RWPE1 (cell line): ENCODE measurements around the gene C9orf72.

Experiments used
- CTCF ChIA-PET: fragments of 350-600 bp; sonication (Branson Sonifier 250); formaldehyde crosslinking; extraction: SDS; loops from one replicate; lab custom pipeline; 2021; lab: Yijun Ruan, JAX
- POLR2A ChIA-PET: fragments of 400-600 bp; formaldehyde crosslinking; extraction: SDS; loops from one replicate; lab custom pipeline; 2020; ENCODE audit warnings: antibody characterized with exemption; ENCODE audit not compliant: low non-redundant PET; lab: Yijun Ruan, JAX
- DNase-seq: peaks from one replicate; pipeline ENCODE4 v3.0.0; 2012; ENCODE audit warnings: low spot score
- H3K27ac ChIP-seq: fragments of 450-650 bp; 2 replicates; pipeline ENCODE4 v1.5.1; 2017
- CTCF ChIP-seq: fragments of 450-650 bp; conservative IDR thresholded peaks from 2 replicates; pipeline ENCODE4 v1.5.1; 2017; ENCODE audit warnings: low read depth, mild to moderate bottlenecking

Gene C9orf72

GRCh38 chr9:27549196-27549755 is 24.0 kb downstream of the C9orf72 start:
- ChIA-PET CTCF (interaction anchor here (0.5 to 5.0 kb wide), 3 partner anchors 12 to 216 kb away, joined by 3 to 32 read pairs (median 4); no protein-coding TSS in a partner anchor), POLR2A (no interaction called here)
- H3K27ac ChIP-seq = no peak overlapping the region
- TF ChIP-seq CTCF = no peak
- no peak for DNase-seq

GRCh38 chr9:27548055-27548741 is 25.1 kb downstream of the C9orf72 start:
- no peak overlapping the region for H3K27ac ChIP-seq
- POLR2A ChIA-PET = no interaction called here
- peak; percentile 70 for TF ChIP-seq CTCF
- CTCF ChIA-PET = interaction anchor here (0.6 to 5.0 kb wide), 2 partner anchors 215 to 528 kb away, joined by 3 to 32 read pairs; no protein-coding TSS in a partner anchor
- DNase-seq = peak; percentile 45

- CTCF ChIA-PET = interaction anchor here (0.6 to 5.0 kb wide), 2 partner anchors 13 to 212 kb away, joined by 3 to 32 read pairs; no protein-coding TSS in a partner anchor
- POLR2A ChIA-PET = no interaction called here
- no peak overlapping the region for H3K27ac ChIP-seq
- no peak for DNase-seq
- no peak for TF ChIP-seq CTCF
Measured at GRCh38 chr9:27545471-27545870, 27.8 kb downstream of the C9orf72 start.

- TF ChIP-seq CTCF = no peak
Measured at GRCh38 chr9:27542508-27542907, 30.8 kb downstream of the C9orf72 start.

GRCh38 chr9:27541740-27542139 is 31.5 kb downstream of the C9orf72 start:
- DNase-seq = no peak
- ChIA-PET CTCF (interaction anchor here (0.6 kb wide), 1 partner anchor 52 kb away, joined by 3 read pairs; no protein-coding TSS in a partner anchor), POLR2A (no interaction called here)
- no peak overlapping the region for H3K27ac ChIP-seq
- TF ChIP-seq CTCF = no peak

More at GRCh38 chr9:27542508-27542907, 30.8 kb downstream of the C9orf72 start:
- ChIA-PET CTCF (no interaction called here), POLR2A (no interaction called here)
- no peak overlapping the region for H3K27ac ChIP-seq
- no peak for DNase-seq

- CTCF ChIA-PET = interaction anchor here (0.6 to 0.7 kb wide), 2 partner anchors 285 to 861 kb away, joined by 5 to 6 read pairs; no protein-coding TSS in a partner anchor
- TF ChIP-seq CTCF = no peak
- peak overlapping the region; percentile 66; the same call in 1 of the 2 replicates for H3K27ac ChIP-seq
- POLR2A ChIA-PET = no interaction called here
- DNase-seq = no peak
Measured at GRCh38 chr9:27540502-27540901, 32.8 kb downstream of the C9orf72 start.
